GM12891 (cell line): ENCODE results near the gene NKX2-3.

ENCODE experiments used
- DNase-seq: peaks from one replicate; pipeline ENCODE4 v3.0.0; 2011; ENCODE audit warnings: low spot score; ENCODE audit not compliant: insufficient read length
- FAIRE-seq: peaks from 2 replicates; lab custom pipeline; 2011; peaks lifted over from hg19 to GRCh38; lab: Jason Lieb, UNC
- PAX5 ChIP-seq: IDR thresholded peaks from 2 replicates; pipeline ENCODE4 v1.6.1; 2011; ENCODE audit warnings: low read length, moderate library complexity, mild to moderate bottlenecking; ENCODE audit not compliant: insufficient read depth, severe bottlenecking
- POLR2A ChIP-seq: IDR thresholded peaks from 2 replicates; pipeline ENCODE4 v1.6.1; 2011; ENCODE audit warnings: low read depth, low read length, control low read depth
- POLR2AphosphoS5 ChIP-seq: IDR thresholded peaks from 2 replicates; pipeline ENCODE4 v1.6.1; 2011; ENCODE audit warnings: low read depth, low read length, control low read depth
- POU2F2 ChIP-seq: IDR thresholded peaks from 2 replicates; pipeline ENCODE4 v1.6.1; 2011; ENCODE audit warnings: low read depth, mild to moderate bottlenecking, control low read depth, low read length, moderate library complexity
- SPI1 ChIP-seq: IDR thresholded peaks from 2 replicates; pipeline ENCODE4 v1.6.1; 2011; ENCODE audit warnings: low read depth, low read length, control low read depth
- TAF1 ChIP-seq: IDR thresholded peaks from 2 replicates; pipeline ENCODE4 v1.6.1; 2011; ENCODE audit warnings: low read depth, low read length, control low read depth

The NKX2-3 gene

GRCh38 chr10:99534450-99534938 is 1.8 kb downstream of the NKX2-3 start:
- no peak for DNase-seq
- FAIRE-seq: no peak
- TF ChIP-seq TAF1: no peak
- no peak for TF ChIP-seq POLR2AphosphoS5
- no peak for TF ChIP-seq PAX5
- TF ChIP-seq SPI1: no peak
- TF ChIP-seq POU2F2: no peak
- TF ChIP-seq POLR2A: no peak

DNA sequence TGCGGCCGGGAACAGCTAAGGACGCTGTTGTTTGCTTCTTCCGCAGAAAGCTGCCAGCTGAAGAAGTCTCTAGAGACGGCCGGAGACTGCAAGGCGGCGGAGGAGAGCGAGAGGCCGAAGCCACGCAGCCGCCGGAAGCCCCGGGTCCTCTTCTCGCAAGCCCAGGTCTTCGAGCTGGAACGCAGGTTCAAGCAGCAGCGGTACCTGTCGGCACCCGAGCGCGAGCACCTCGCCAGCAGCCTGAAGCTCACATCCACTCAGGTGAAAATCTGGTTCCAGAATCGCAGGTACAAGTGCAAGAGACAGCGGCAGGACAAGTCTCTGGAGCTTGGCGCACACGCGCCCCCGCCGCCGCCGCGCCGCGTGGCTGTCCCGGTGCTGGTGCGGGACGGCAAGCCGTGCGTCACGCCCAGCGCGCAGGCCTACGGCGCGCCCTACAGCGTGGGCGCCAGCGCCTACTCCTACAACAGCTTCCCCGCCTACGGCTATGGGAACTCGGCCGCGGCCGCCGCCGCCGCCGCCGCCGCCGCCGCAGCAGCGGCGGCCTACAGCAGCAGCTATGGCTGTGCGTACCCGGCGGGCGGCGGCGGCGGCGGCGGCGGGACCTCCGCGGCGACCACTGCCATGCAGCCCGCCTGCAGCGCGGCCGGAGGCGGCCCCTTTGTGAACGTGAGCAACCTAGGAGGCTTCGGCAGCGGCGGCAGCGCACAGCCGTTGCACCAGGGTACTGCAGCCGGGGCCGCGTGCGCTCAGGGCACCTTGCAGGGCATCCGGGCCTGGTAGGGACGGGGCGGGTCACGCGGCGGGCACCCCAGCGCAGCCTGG is 2.4 kb downstream of the NKX2-3 start:
- DNase-seq (no peak), FAIRE-seq (no peak)
- TF ChIP-seq SPI1: no peak
- TF ChIP-seq POLR2A: no peak
- no peak for TF ChIP-seq PAX5
- TF ChIP-seq TAF1: no peak
- no peak for TF ChIP-seq POLR2AphosphoS5
- no peak for TF ChIP-seq POU2F2

GRCh38 chr10:99535764-99536337 is 3.1 kb downstream of the NKX2-3 start:
- TF ChIP-seq PAX5: no peak
- no peak for TF ChIP-seq POLR2AphosphoS5
- TF ChIP-seq POLR2A: no peak
- no peak for TF ChIP-seq SPI1
- no peak for TF ChIP-seq POU2F2
- no peak for TF ChIP-seq TAF1
- FAIRE-seq: no peak
- no peak for DNase-seq

DNA sequence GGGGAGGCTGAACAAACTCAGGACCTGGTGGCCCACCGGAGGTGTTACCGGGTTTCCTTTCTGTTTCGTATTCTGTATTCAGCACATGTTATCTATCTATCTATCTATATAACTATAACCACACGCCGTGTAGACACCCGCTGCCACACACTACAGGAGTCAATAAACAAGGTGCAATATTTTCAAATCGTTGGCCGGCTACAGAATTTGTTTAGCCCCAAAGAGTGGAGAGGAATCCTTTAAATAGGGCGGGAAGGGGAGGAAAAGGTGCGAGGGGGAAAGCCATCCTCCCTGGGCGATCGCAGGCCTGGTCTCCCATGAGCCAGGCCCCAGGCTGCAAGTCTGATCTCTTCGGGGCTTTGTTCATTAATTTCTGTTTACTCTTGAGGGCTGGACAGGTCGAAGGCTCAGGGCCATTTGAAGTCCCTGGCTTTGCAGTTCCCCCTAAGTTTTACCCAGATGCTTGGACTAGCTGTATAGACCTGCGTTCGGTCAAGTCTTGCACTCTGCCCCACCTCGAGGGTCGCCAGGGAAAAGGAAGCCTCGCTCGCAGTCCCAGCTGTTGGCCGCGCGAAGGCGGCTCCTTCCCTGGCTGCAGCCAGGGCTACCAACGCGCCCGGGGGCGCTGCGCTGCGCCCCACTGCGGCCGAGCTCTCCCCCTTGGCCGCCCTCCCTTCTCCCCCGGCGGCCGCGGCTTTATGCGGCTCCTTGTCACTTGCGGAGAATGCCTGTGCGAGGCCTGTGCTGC is 3.8 kb downstream of the NKX2-3 start:
- TF ChIP-seq POLR2AphosphoS5 (no peak), POLR2A (no peak), PAX5 (no peak), TAF1 (no peak), SPI1 (no peak), POU2F2 (no peak)
- FAIRE-seq: no peak
- DNase-seq: no peak

GRCh38 chr10:99537086-99537988 is 4.6 kb downstream of the NKX2-3 start:
- FAIRE-seq (no peak), DNase-seq (no peak)
- no peak for TF ChIP-seq POU2F2
- TF ChIP-seq PAX5: no peak
- no peak for TF ChIP-seq SPI1
- TF ChIP-seq TAF1: no peak
- no peak for TF ChIP-seq POLR2AphosphoS5
- no peak for TF ChIP-seq POLR2A

- TF ChIP-seq TAF1: no peak
- no peak for TF ChIP-seq PAX5
- no peak for TF ChIP-seq POU2F2
- TF ChIP-seq POLR2AphosphoS5: no peak
- TF ChIP-seq SPI1: no peak
- no peak for TF ChIP-seq POLR2A
- DNase-seq: no peak
- FAIRE-seq: no peak
Measured at GRCh38 chr10:99537989-99538917, 5.5 kb downstream of the NKX2-3 start.

GRCh38 chr10:99539120-99539519 is 6.4 kb downstream of the NKX2-3 start:
- no peak for FAIRE-seq
- DNase-seq: no peak
- TF ChIP-seq POLR2A (no peak), TAF1 (no peak), POLR2AphosphoS5 (no peak), SPI1 (no peak), POU2F2 (no peak), PAX5 (no peak)

- DNase-seq (no peak), FAIRE-seq (no peak)
- no peak for TF ChIP-seq PAX5
Measured at GRCh38 chr10:99539820-99540219, 7.1 kb downstream of the NKX2-3 start.
